NB4 (cell line): ENCODE data around the gene VGLL4.
A peak's percentile ranks its signal among the peaks of the same experiment; 100 is the strongest.

Experiments
- DNase-seq: peaks from one replicate; pipeline ENCODE4 v3.0.0; 2010; ENCODE audit warnings: low read depth
- H3K4me3 ChIP-seq: one replicate; pipeline ENCODE4 v1.5.1; 2011; ENCODE audit warnings: mild to moderate bottlenecking, low read depth, low read length, moderate library complexity
- CTCF ChIP-seq: IDR thresholded peaks from one replicate; pipeline ENCODE4 v1.5.1; 2012; ENCODE audit warnings: low read depth, low read length
- MAX ChIP-seq: IDR thresholded peaks from 2 replicates; pipeline ENCODE4 v1.6.1; 2011; ENCODE audit warnings: low read depth, low read length
- MYC ChIP-seq: IDR thresholded peaks from 2 replicates; pipeline ENCODE4 v1.6.1; 2011; ENCODE audit warnings: low read depth, low read length
- POLR2A ChIP-seq: IDR thresholded peaks from 2 replicates; pipeline ENCODE4 v1.6.1; 2011; ENCODE audit warnings: mild to moderate bottlenecking; ENCODE audit not compliant: insufficient read length; ENCODE audit errors: extremely low read depth

The VGLL4 gene

GRCh38 chr3:11604139-11604892, 39.4 kb downstream of the VGLL4 start:
- TF ChIP-seq MYC: no peak
- peak; percentile 11 for DNase-seq
- no peak overlapping the region for H3K4me3 ChIP-seq

GRCh38 chr3:11603628-11604027, 40.1 kb downstream of the VGLL4 start:
- TF ChIP-seq CTCF (no peak), MAX (no peak), POLR2A (no peak), MYC (no peak)
- no peak overlapping the region for H3K4me3 ChIP-seq
- peak; percentile 11 for DNase-seq

GRCh38 chr3:11602886-11603527, 40.7 kb downstream of the VGLL4 start:
- no peak for DNase-seq
- no peak for TF ChIP-seq POLR2A
- no peak for TF ChIP-seq MAX
- TF ChIP-seq MYC: no peak
- TF ChIP-seq CTCF: no peak
- no peak overlapping the region for H3K4me3 ChIP-seq

- H3K4me3 ChIP-seq: no peak overlapping the region
- no peak for TF ChIP-seq POLR2A
- no peak for TF ChIP-seq MYC
- no peak for TF ChIP-seq CTCF
- TF ChIP-seq MAX: no peak
- no peak for DNase-seq
Observed at GRCh38 chr3:11602239-11602840, 41.4 kb downstream of the VGLL4 start.

- H3K4me3 ChIP-seq: no peak overlapping the region
- DNase-seq: peak; percentile 85
- TF ChIP-seq CTCF: no peak
- no peak for TF ChIP-seq POLR2A
- no peak for TF ChIP-seq MYC
- TF ChIP-seq MAX: no peak
Observed at GRCh38 chr3:11601446-11602238, 42.1 kb downstream of the VGLL4 start.
